H1 (cell line): ENCODE data around the gene ATG16L1. TPM values are rescaled to one million over a fixed set of nuclear protein-coding genes. Genes with fewer than 3 reads are reported as not detected.

ENCODE experiments used
- CTCF ChIA-PET: fragments of 300-600 bp; sonication (Branson Sonifier 250); formaldehyde crosslinking; loops from one replicate; lab custom pipeline; 2021; ENCODE audit not compliant: partially characterized antibody; lab: Charles Lee
- POLR2A ChIA-PET: fragments of 300-600 bp; sonication (Branson Sonifier 250); formaldehyde crosslinking; loops from one replicate; lab custom pipeline; 2021; ENCODE audit warnings: inconsistent platforms; ENCODE audit not compliant: partially characterized antibody; lab: Charles Lee
- DNase-seq, 2 experiments: peaks; one replicate each; pipeline versions ENCODE4 v3.0.0 to v3.0.0-alpha.2; 2010 to 2022; ENCODE audit warnings: low spot score in 2 of 2, low read depth in 1 of 2, mixed read lengths in 1 of 2
- FAIRE-seq: peaks from 2 replicates; lab custom pipeline; 2011; peaks lifted over from hg19 to GRCh38; lab: Jason Lieb, UNC
- H2AFZ ChIP-seq: 2 replicates; pipeline ENCODE4 v1.8.1; 2012; ENCODE audit warnings: low read length, inconsistent platforms
- H2AK5ac ChIP-seq: 2 replicates; pipeline ENCODE4 v1.6.1; 2013; ENCODE audit warnings: low read depth, low read length
- H2BK120ac ChIP-seq: replicated peaks from 2 replicates; pipeline ENCODE3; 2013; ENCODE audit warnings: low read depth, low read length, inconsistent platforms
- H2BK12ac ChIP-seq: 2 replicates; pipeline ENCODE4 v1.6.1; 2013; ENCODE audit warnings: low read depth, low read length
- H2BK15ac ChIP-seq: 2 replicates; pipeline ENCODE4 v1.6.1; 2013; ENCODE audit warnings: low read length
- H2BK20ac ChIP-seq: 2 replicates; pipeline ENCODE4 v1.6.1; 2013; ENCODE audit warnings: low read length
- H2BK5ac ChIP-seq: 2 replicates; pipeline ENCODE4 v1.6.1; 2013; ENCODE audit warnings: low read depth, low read length
- H3K14ac ChIP-seq: 2 replicates; pipeline ENCODE4 v1.6.1; 2013; ENCODE audit warnings: inconsistent platforms; ENCODE audit not compliant: insufficient read length
- H3K18ac ChIP-seq: 2 replicates; pipeline ENCODE4 v1.6.1; 2013; ENCODE audit warnings: low read length; ENCODE audit errors: extremely low read depth
- H3K23ac ChIP-seq: 2 replicates; pipeline ENCODE4 v1.6.1; 2013; ENCODE audit warnings: inconsistent platforms; ENCODE audit not compliant: insufficient read length
- H3K23me2 ChIP-seq: 2 replicates; pipeline ENCODE4 v1.6.1; 2013; ENCODE audit warnings: low read depth, low read length
- H3K27ac ChIP-seq: 2 replicates; pipeline ENCODE4 v1.6.1; 2011; ENCODE audit warnings: low read depth, low read length, inconsistent platforms
- H3K27me3 ChIP-seq, 4 experiments: replicated peaks in 1 of 4; 1 replicate in 1 of 4; 2 replicates in 3 of 4; pipeline versions ENCODE4 v1.6.1 to v1.8.1; 2011 to 2013; ENCODE audit warnings: low read length in 3 of 4, mild to moderate bottlenecking in 3 of 4, inconsistent platforms in 2 of 4, mixed read lengths in 2 of 4, moderate library complexity in 1 of 4; ENCODE audit not compliant: control insufficient read depth in 3 of 4, insufficient read depth in 3 of 4; ENCODE audit errors: extremely low read depth in 1 of 4
- H3K36me3 ChIP-seq, 4 experiments: 2 replicates each; pipeline versions ENCODE4 v1.6.1 to v1.8.1; 2011 to 2013; ENCODE audit warnings: mild to moderate bottlenecking in 4 of 4, low read length in 3 of 4, moderate library complexity in 2 of 4, control low read depth in 1 of 4, inconsistent platforms in 1 of 4; ENCODE audit not compliant: insufficient read depth in 4 of 4, control insufficient read depth in 2 of 4
- H3K4ac ChIP-seq: replicated peaks from 2 replicates; pipeline ENCODE3; 2013; ENCODE audit warnings: low read length, low read depth, mixed read lengths, inconsistent platforms; ENCODE audit not compliant: insufficient read length
- H3K4me1 ChIP-seq, 4 experiments: replicated peaks in 1 of 4; 1 replicate in 1 of 4; 2 replicates in 3 of 4; pipeline versions ENCODE4 v1.6.1 to v1.8.1; 2011 to 2013; ENCODE audit warnings: low read length in 3 of 4, inconsistent platforms in 2 of 4, mixed read lengths in 1 of 4; ENCODE audit not compliant: insufficient read depth in 4 of 4, control insufficient read depth in 3 of 4
- H3K4me2 ChIP-seq, 2 experiments: 2 replicates each; pipeline versions ENCODE4 v1.6.1 to v1.8.1; 2011 to 2013; ENCODE audit warnings: low read depth in 2 of 2, low read length in 2 of 2, control low read depth in 1 of 2, inconsistent platforms in 1 of 2, mild to moderate bottlenecking in 1 of 2; ENCODE audit not compliant: insufficient read depth in 1 of 2
- H3K4me3 ChIP-seq, 4 experiments: fragments of 200-600, 300-600 bp in 1 of 4; sonication (generic), shearing (Covaris generic), sonication (Bioruptor Twin) in 1 of 4; 2 replicates each; pipeline versions ENCODE4 v1.5.1 to v1.8.1; 2011 to 2016; ENCODE audit warnings: low read length in 4 of 4, low read depth in 3 of 4, control low read depth in 2 of 4, inconsistent platforms in 2 of 4, mild to moderate bottlenecking in 2 of 4, mixed read lengths in 1 of 4, moderate library complexity in 1 of 4; ENCODE audit not compliant: insufficient read depth in 2 of 4; ENCODE audit errors: extremely low read depth in 1 of 4
- H3K56ac ChIP-seq: replicated peaks from 2 replicates; pipeline ENCODE3; 2013; ENCODE audit warnings: low read depth, mild to moderate bottlenecking, mixed read lengths, low read length, inconsistent platforms; ENCODE audit not compliant: insufficient read length
- H3K79me1 ChIP-seq: 2 replicates; pipeline ENCODE4 v1.6.1; 2013; ENCODE audit warnings: low read depth, low read length, control low read depth
- H3K79me2 ChIP-seq, 2 experiments: 2 replicates each; pipeline versions ENCODE4 v1.6.1 to v1.8.1; 2012 to 2013; ENCODE audit warnings: low read length in 2 of 2, mild to moderate bottlenecking in 2 of 2, inconsistent platforms in 1 of 2; ENCODE audit not compliant: insufficient read depth in 2 of 2, control insufficient read depth in 1 of 2
- H3K9ac ChIP-seq, 4 experiments: replicated peaks in 1 of 4; 1 replicate in 1 of 4; 2 replicates in 3 of 4; pipeline versions ENCODE4 v1.6.1 to v1.8.1; 2011 to 2013; ENCODE audit warnings: low read depth in 3 of 4, low read length in 3 of 4, control low read depth in 2 of 4, mild to moderate bottlenecking in 2 of 4, moderate library complexity in 2 of 4, inconsistent platforms in 1 of 4; ENCODE audit errors: extremely low read depth in 1 of 4
- H3K9me3 ChIP-seq, 2 experiments: 2 replicates each; pipeline versions ENCODE4 v1.6.1 to v1.8.1; 2012 to 2013; ENCODE audit warnings: mild to moderate bottlenecking in 2 of 2, moderate library complexity in 2 of 2, control low read depth in 1 of 2, inconsistent platforms in 1 of 2, low read depth in 1 of 2, low read length in 1 of 2, mixed read lengths in 1 of 2; ENCODE audit not compliant: insufficient read depth in 2 of 2
- H4K20me1 ChIP-seq, 2 experiments: replicated peaks in 1 of 2; 2 replicates each; pipeline versions ENCODE3 to v1.8.1; 2011 to 2013; ENCODE audit warnings: inconsistent platforms in 2 of 2, low read length in 2 of 2, mild to moderate bottlenecking in 1 of 2; ENCODE audit not compliant: insufficient read depth in 2 of 2, control insufficient read depth in 1 of 2
- H4K5ac ChIP-seq: 2 replicates; pipeline ENCODE4 v1.6.1; 2013; ENCODE audit warnings: low read length, low read depth, mixed read lengths, inconsistent platforms; ENCODE audit not compliant: insufficient read length
- H4K8ac ChIP-seq: 2 replicates; pipeline ENCODE4 v1.8.0; 2013; ENCODE audit warnings: mild to moderate bottlenecking, moderate library complexity, low read length, inconsistent platforms; ENCODE audit not compliant: insufficient read depth; ENCODE audit errors: extremely low read depth
- H4K91ac ChIP-seq: replicated peaks from 2 replicates; pipeline ENCODE3; 2013; ENCODE audit warnings: low read length, mixed read lengths, inconsistent platforms; ENCODE audit not compliant: insufficient read length
- ASH2L ChIP-seq: fragments of 200-600, 300-600 bp; sonication (generic); IDR thresholded peaks from one replicate; pipeline ENCODE4 v1.7.1; 2017; ENCODE audit warnings: low read length
- ATF3 ChIP-seq: IDR thresholded peaks from 2 replicates; pipeline ENCODE4 v1.6.1; 2011; ENCODE audit warnings: low read depth, mild to moderate bottlenecking, low read length; ENCODE audit not compliant: insufficient read depth
- BACH1 ChIP-seq: IDR thresholded peaks from 2 replicates; pipeline ENCODE4 v1.6.1; 2012; ENCODE audit warnings: low read length, improper control_type of control experiment
- CREB1 ChIP-seq: IDR thresholded peaks from 2 replicates; pipeline ENCODE4 v1.6.1; 2012; ENCODE audit warnings: inconsistent platforms
- CTCF ChIP-seq, 3 experiments: IDR thresholded peaks; 1 replicate in 2 of 3; 2 replicates in 1 of 3; pipeline versions ENCODE4 v1.5.1 to v1.6.1; 2011; ENCODE audit warnings: low read length in 3 of 3, mild to moderate bottlenecking in 3 of 3, inconsistent platforms in 2 of 3, low read depth in 1 of 3, moderate library complexity in 1 of 3; ENCODE audit not compliant: insufficient read depth in 1 of 3; ENCODE audit errors: control extremely low read depth in 1 of 3
- EP300 ChIP-seq, 2 experiments: IDR thresholded peaks; 1 replicate in 1 of 2; 2 replicates in 1 of 2; pipeline ENCODE4 v1.6.1; 2011 to 2012; ENCODE audit warnings: low read depth in 2 of 2, low read length in 2 of 2, mild to moderate bottlenecking in 2 of 2, borderline replicate concordance in 1 of 2, inconsistent platforms in 1 of 2, moderate library complexity in 1 of 2
- GTF2F1 ChIP-seq: IDR thresholded peaks from 2 replicates; pipeline ENCODE4 v1.6.1; 2012; ENCODE audit warnings: low read depth, low read length, improper control_type of control experiment, borderline replicate concordance
- MAX ChIP-seq: IDR thresholded peaks from 2 replicates; pipeline ENCODE4 v1.6.1; 2012; ENCODE audit warnings: inconsistent platforms
- RAD21 ChIP-seq, 2 experiments: IDR thresholded peaks in 1 of 2; conservative IDR thresholded peaks in 1 of 2; 2 replicates each; pipeline ENCODE4 v1.6.1; 2011; ENCODE audit warnings: low read depth in 2 of 2, low read length in 2 of 2, improper control_type of control experiment in 1 of 2, inconsistent platforms in 1 of 2, mild to moderate bottlenecking in 1 of 2, moderate library complexity in 1 of 2
- RBBP5 ChIP-seq: IDR thresholded peaks from 2 replicates; pipeline ENCODE4 v1.7.1; 2012; ENCODE audit warnings: low read depth, mild to moderate bottlenecking, inconsistent platforms, low read length, moderate library complexity, borderline replicate concordance
- RXRA ChIP-seq: IDR thresholded peaks from 2 replicates; pipeline ENCODE4 v1.6.1; 2011; ENCODE audit warnings: low read depth, mild to moderate bottlenecking, low read length, moderate library complexity; ENCODE audit not compliant: insufficient read depth
- WGBS, 2 experiments: shearing (Covaris generic) in 1 of 2; methylation state at CpG; one replicate each; pipeline versions ENCODE4 v1.1.6 to v1.1.7; 2013 to 2015; ENCODE audit warnings: low lambda C conversion rate in 2 of 2, mixed read lengths in 2 of 2, inconsistent platforms in 1 of 2, low coverage in 1 of 2, missing lambda C conversion rate in 1 of 2; ENCODE audit not compliant: insufficient replicate concordance in 2 of 2, insufficient coverage in 1 of 2, insufficient read length in 1 of 2; ENCODE audit errors: extremely low coverage in 1 of 2, missing lambda C conversion rate in 1 of 2; 5-methylcytosine and 5-hydroxymethylcytosine counted together
- polyA plus RNA-seq, 7 experiments: library from polyadenylated mRNA; depleted of rRNA in 3 of 7; stranded (reverse) in 5 of 7; unstranded in 2 of 7; fragments of >200 nt in 5 of 7; fragments of 200-250 nt in 2 of 7; gene quantifications; 1 replicate in 5 of 7; 2 replicates in 1 of 7; 4 replicates in 1 of 7; pipeline versions ENCODE4 v1.2.1 to v1.2.3, GENCODE V29; 2011 to 2013; ENCODE audit warnings: missing spikeins in 2 of 7, mixed read lengths in 2 of 7
- total RNA-seq: library from RNA; stranded (reverse); fragmentation: NEBNext Ultra II Directional; extraction: Animal tissue kit (Norgen Biotek cat#: 25700); gene quantifications from 2 replicates; pipeline ENCODE4 v1.2.1, GENCODE V29; 2021

Gene ATG16L1
- total and polyA plus RNA-seq, 2 of the 8 experiments (the other 6 are each of a cell fraction or from before 2014, with no cell fraction given), result 18.3 to 31.0 TPM

GRCh38 chr2:233273120-233273519 is 21.6 kb downstream of the ATG16L1 start:
- FAIRE-seq (no peak), DNase-seq (no peak)
- Histone ChIP-seq H2BK15ac (no peak overlapping the region), H4K20me1 (peaks cover 0 to 4% of the 10 kb centered on the region in 2 experiments), H3K79me1 (no peaks in the 10 kb centered on the region), H3K79me2 (no peaks in the 10 kb centered on the region), H3K4me2 (no peak overlapping the region), H4K91ac (no peak overlapping the region), H2AFZ (no peak overlapping the region), H3K23me2 (no peaks in the 10 kb centered on the region), H3K27ac (no peak overlapping the region), H3K9ac (no peak overlapping the region), H3K9me3 (no peaks in the 10 kb centered on the region), H3K36me3 (peaks cover 37 to 89% (median 70%) of the 10 kb centered on the region in 4 experiments), H2BK12ac (no peak overlapping the region), H2BK120ac (no peak overlapping the region), H3K18ac (no peak overlapping the region), H4K8ac (no peak overlapping the region), H3K4ac (no peak overlapping the region), H2BK20ac (no peak overlapping the region), H3K4me1 (no peaks in the 10 kb centered on the region), H3K4me3 (no peak overlapping the region), H3K56ac (no peak overlapping the region), H4K5ac (no peak overlapping the region), H3K23ac (no peak overlapping the region), H3K14ac (no peak overlapping the region), H2AK5ac (no peak overlapping the region), H3K27me3 (no peaks in the 10 kb centered on the region), H2BK5ac (no peak overlapping the region)
- POLR2A ChIA-PET, result no interaction called here
- CTCF ChIA-PET, result no interaction called here
- 96% methylated on average over 6 of the region's 6 CpGs; no CpG with 5 or more reads in 1 of the 2 experiments for WGBS, 2 experiments
- TF ChIP-seq BACH1 (no peak), GTF2F1 (no peak), RXRA (no peak), CREB1 (no peak), ATF3 (no peak), RBBP5 (no peak), ASH2L (no peak), RAD21 (IDR thresholded peaks at IDR 0.05 in 1 of 2, conservative IDR thresholded peaks at IDR 0.05 in 1 of 2; ENCODE audit: low read depth in 2 of 2, low read length in 2 of 2) (no peak), EP300 (IDR thresholded peaks at IDR 0.05; ENCODE audit: borderline replicate concordance in 1 of 2, low read depth in 2 of 2, low read length in 2 of 2) (no peak), CTCF (IDR thresholded peaks at IDR 0.05; ENCODE audit: control extremely low read depth in 1 of 3, insufficient read depth in 1 of 3, low read depth in 1 of 3, low read length in 3 of 3) (no peak), MAX (no peak)
